OCI-LY7 (cell line): ENCODE data around the gene PCNX3. TPM values are rescaled to one million over a fixed set of nuclear protein-coding genes. Genes with fewer than 3 reads are reported as not detected.

Experiments
- BruUV-seq: library from RNA; stranded (reverse); fragments of 400-500 nt; replicated peaks from 2 replicates; lab custom pipeline; 2021; lab: Mats Ljungman, UMichigan
- CTCF ChIA-PET: fragments of 300-600 bp; sonication (Branson Sonifier 250); formaldehyde crosslinking; loops from one replicate; lab custom pipeline; 2022; ENCODE audit warnings: antibody characterized with exemption; ENCODE audit not compliant: unreplicated experiment; lab: Charles Lee
- POLR2A ChIA-PET: fragments of 300-600 bp; sonication (Branson Sonifier 250); formaldehyde crosslinking; loops from one replicate; lab custom pipeline; 2022; ENCODE audit warnings: antibody characterized with exemption; lab: Charles Lee
- DNase-seq: peaks from one replicate; pipeline ENCODE4 v3.0.0-alpha.2; 2015; ENCODE audit warnings: low spot score
- H2AFZ ChIP-seq: fragments of 200-600 bp; sonication (generic), shearing (Covaris generic); 2 replicates; pipeline ENCODE4 v1.6.1; 2014; ENCODE audit warnings: mild to moderate bottlenecking, antibody characterized with exemption, low read length, moderate library complexity
- H3K27ac ChIP-seq: fragments of 200-600 bp; sonication (generic); 2 replicates; pipeline ENCODE4 v1.5.1; 2014; ENCODE audit warnings: mixed run types, low read depth, mild to moderate bottlenecking, moderate library complexity, low read length, inconsistent platforms; ENCODE audit not compliant: poor library complexity, severe bottlenecking
- H3K36me3 ChIP-seq: fragments of 200-600 bp; sonication (generic); 2 replicates; pipeline ENCODE4 v1.6.1; 2014; ENCODE audit warnings: mild to moderate bottlenecking, antibody characterized with exemption, low read length, moderate library complexity, mixed read lengths; ENCODE audit not compliant: insufficient read depth
- H3K4me1 ChIP-seq: fragments of 200-600 bp; sonication (generic); 2 replicates; pipeline ENCODE4 v1.5.1; 2014; ENCODE audit warnings: mild to moderate bottlenecking, low read length; ENCODE audit not compliant: insufficient read depth, poor library complexity, severe bottlenecking
- H3K4me2 ChIP-seq: fragments of 200-600 bp; sonication (generic); 2 replicates; pipeline ENCODE4 v1.6.1; 2014; ENCODE audit warnings: mild to moderate bottlenecking, low read length
- H3K4me3 ChIP-seq: fragments of 200-600 bp; sonication (generic); 2 replicates; pipeline ENCODE4 v1.5.1; 2014; ENCODE audit warnings: mild to moderate bottlenecking, low read depth, low read length; ENCODE audit not compliant: poor library complexity, severe bottlenecking
- H3K79me2 ChIP-seq: fragments of 200-600 bp; sonication (generic); 2 replicates; pipeline ENCODE4 v1.6.1; 2016; ENCODE audit warnings: low read depth, mild to moderate bottlenecking, low read length, moderate library complexity, mixed read lengths; ENCODE audit not compliant: insufficient read depth
- H3K9me2 ChIP-seq: fragments of 200-600 bp; sonication (generic); 2 replicates; pipeline ENCODE4 v1.6.1; 2016; ENCODE audit warnings: mild to moderate bottlenecking, low read length, mixed read lengths; ENCODE audit not compliant: insufficient read depth
- H3K9me3 ChIP-seq: fragments of 200-600 bp; sonication (generic); 2 replicates; pipeline ENCODE4 v1.6.1; 2014; ENCODE audit warnings: mild to moderate bottlenecking, mixed run types, low read length, mixed read lengths
- H4K20me1 ChIP-seq: fragments of 200-600 bp; sonication (generic); 2 replicates; pipeline ENCODE4 v1.6.1; 2014; ENCODE audit warnings: mild to moderate bottlenecking, antibody characterized with exemption, low read length, moderate library complexity, mixed read lengths; ENCODE audit not compliant: insufficient read depth
- EZH2phosphoT487 ChIP-seq: fragments of 200-600 bp; sonication (generic); IDR thresholded peaks from 2 replicates; pipeline ENCODE4 v1.6.1; 2018; ENCODE audit warnings: low read depth, borderline replicate concordance, mild to moderate bottlenecking, mixed run types, antibody characterized with exemption, low read length, moderate library complexity, mixed read lengths
- intact Hi-C: fragments of 100-400 bp; cut with micrococcal nuclease; formaldehyde crosslinking; loops from one replicate; pipeline ENCODE4 v1.10.0; 2022; ENCODE audit not compliant: unreplicated experiment
- total RNA-seq, 2 experiments: library from RNA; depleted of rRNA in 1 of 2; stranded (reverse); fragments of >200 nt in 1 of 2; shearing (Covaris generic) in 1 of 2; gene quantifications; 2 replicates each; pipeline ENCODE4 v1.2.3, GENCODE V29; 2014 to 2022
- TF ChIP-seq, protein P1 (sequence below): fragments of 200-600 bp; sonication (generic); conservative IDR thresholded peaks from 2 replicates; pipeline ENCODE4 v1.5.1; 2014; ENCODE audit warnings: mild to moderate bottlenecking, antibody characterized with exemption, low read length, moderate library complexity, mixed read lengths

Gene PCNX3
- total RNA-seq, 2 experiments from 2014 or later = 36.2 to 66.7 TPM

DNA sequence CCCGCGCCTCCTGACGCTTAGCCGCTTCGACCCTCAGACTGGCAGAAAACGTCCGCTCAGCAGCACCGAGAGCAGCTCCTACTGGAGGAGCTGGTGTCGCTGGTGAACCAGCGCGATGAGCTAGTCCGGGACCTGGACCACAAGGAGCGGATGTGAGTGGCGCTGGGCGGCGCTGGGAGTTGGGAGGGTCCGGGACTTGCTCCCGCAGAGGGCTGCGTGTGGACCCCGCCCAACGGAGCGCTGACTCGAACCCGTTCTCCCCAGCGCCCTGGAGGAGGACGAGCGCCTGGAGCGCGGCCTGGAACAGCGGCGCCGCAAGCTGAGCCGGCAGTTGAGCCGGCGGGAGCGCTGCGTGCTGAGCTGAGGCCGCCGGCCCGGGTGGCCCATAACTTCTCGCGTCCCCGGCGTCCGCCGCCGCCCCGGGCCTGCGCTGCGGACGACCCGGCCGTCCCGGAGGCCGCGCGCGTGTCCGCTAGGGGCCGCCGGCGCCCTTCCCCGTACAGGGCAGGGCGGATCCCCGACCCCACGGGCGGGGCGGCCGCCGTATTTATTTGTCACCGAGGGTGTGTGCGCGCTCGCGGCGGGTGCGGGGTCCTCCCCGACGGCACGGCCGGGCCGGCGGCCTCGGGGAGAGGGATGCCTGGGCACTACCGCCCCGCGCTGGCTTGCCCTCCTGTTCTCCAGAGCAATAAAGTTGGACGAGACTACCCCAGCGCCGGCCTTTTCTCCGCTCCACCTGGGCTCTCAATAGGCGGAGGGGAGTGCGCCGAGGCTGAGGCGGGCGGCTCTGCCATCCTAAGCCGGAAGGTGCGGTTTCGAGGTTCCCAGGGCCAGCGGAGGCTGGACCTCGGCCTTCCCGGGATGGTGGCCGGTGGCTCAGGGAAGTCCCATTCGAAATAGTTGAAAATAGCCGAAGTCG, 23.4 kb upstream of the PCNX3 start:
- CTCF ChIA-PET = interaction anchor here (0.6 kb wide), 1 partner anchor 278 kb away, joined by 8 read pairs; no protein-coding TSS in a partner anchor

DNA sequence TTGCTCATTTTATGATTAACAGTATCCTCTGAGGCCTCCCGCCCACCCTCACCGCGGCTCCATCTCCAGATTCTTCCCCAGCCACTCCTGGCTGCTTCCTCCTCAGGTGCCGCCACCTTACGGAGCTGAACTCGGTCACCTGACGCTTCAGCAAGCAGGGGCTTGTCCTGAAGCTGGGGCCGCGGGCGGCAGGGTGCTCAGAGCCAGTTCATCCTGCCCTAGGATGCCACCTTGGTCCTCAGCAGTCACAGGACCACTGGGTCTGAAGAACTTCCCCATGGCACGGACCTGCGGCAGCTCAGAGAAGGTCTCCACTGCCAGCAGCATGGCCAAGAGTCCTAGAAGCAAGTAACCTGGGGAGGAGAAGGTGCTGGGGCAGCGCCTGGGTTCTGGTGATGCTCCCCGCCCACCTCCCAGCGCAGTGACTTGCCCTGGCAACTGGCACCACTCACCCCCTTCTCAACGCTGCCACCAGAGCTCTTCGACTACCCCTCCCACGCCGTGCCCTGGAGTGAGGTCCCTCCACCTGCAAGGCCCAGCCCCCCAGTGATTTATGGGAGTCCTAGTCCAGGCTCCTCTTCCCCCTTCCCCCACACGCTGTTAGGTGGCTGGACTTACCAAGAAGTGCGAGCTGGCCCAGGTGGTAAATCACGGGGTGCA, 22.6 kb upstream of the PCNX3 start:
- ChIA-PET CTCF (interaction anchor here (0.6 to 1.1 kb wide), 2 partner anchors 16 to 18 kb away, joined by 3 to 4 read pairs; no protein-coding TSS in a partner anchor), POLR2A (interaction anchor here (0.6 to 1.2 kb wide), 2 partner anchors 10 to 29 kb away, joined by 3 to 5 read pairs; no protein-coding TSS in a partner anchor)
- Histone ChIP-seq H3K9me3 (no peaks in the 10 kb centered on the region), H3K4me2 (no peak overlapping the region), H3K27ac (no peak overlapping the region), H3K36me3 (peaks cover 18% of the 10 kb centered on the region; the same call in 1 of the 2 replicates), H3K4me3 (no peak overlapping the region), H3K4me1 (peaks cover 20% of the 10 kb centered on the region), H2AFZ (no peak overlapping the region), H3K9me2 (no peaks in the 10 kb centered on the region), H3K79me2 (no peaks in the 10 kb centered on the region), H4K20me1 (no peaks in the 10 kb centered on the region)
- no TSS peak for BruUV-seq
- intact Hi-C loops = loop anchor here (1.0 kb wide), 1 partner anchor 52 kb away; no protein-coding TSS in a partner anchor
- TF ChIP-seq, protein P1, sequence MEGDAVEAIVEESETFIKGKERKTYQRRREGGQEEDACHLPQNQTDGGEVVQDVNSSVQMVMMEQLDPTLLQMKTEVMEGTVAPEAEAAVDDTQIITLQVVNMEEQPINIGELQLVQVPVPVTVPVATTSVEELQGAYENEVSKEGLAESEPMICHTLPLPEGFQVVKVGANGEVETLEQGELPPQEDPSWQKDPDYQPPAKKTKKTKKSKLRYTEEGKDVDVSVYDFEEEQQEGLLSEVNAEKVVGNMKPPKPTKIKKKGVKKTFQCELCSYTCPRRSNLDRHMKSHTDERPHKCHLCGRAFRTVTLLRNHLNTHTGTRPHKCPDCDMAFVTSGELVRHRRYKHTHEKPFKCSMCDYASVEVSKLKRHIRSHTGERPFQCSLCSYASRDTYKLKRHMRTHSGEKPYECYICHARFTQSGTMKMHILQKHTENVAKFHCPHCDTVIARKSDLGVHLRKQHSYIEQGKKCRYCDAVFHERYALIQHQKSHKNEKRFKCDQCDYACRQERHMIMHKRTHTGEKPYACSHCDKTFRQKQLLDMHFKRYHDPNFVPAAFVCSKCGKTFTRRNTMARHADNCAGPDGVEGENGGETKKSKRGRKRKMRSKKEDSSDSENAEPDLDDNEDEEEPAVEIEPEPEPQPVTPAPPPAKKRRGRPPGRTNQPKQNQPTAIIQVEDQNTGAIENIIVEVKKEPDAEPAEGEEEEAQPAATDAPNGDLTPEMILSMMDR = no peak
- no peak for TF ChIP-seq EZH2phosphoT487
- DNase-seq = no peak

More for the DNA sequence above, 23.4 kb upstream of the PCNX3 start:
- Histone ChIP-seq H2AFZ (no peak overlapping the region), H3K79me2 (no peaks in the 10 kb centered on the region), H3K9me2 (no peaks in the 10 kb centered on the region), H3K4me3 (no peak overlapping the region), H3K4me1 (peaks cover 28% of the 10 kb centered on the region), H3K36me3 (peaks cover 14% of the 10 kb centered on the region; the same call in 1 of the 2 replicates), H3K4me2 (no peak overlapping the region), H3K27ac (no peak overlapping the region), H3K9me3 (no peaks in the 10 kb centered on the region), H4K20me1 (no peaks in the 10 kb centered on the region)
- TF ChIP-seq EZH2phosphoT487 = no peak
- TF ChIP-seq, protein P1 = no peak
- TSS peak; percentile 81 for BruUV-seq
- POLR2A ChIA-PET = interaction anchor here (0.6 to 1.2 kb wide), 3 partner anchors 11 to 28 kb away, joined by 3 to 5 read pairs (median 3); no protein-coding TSS in a partner anchor
- no peak for DNase-seq
- intact Hi-C loops = no loop called here
